Measurements from ENCODE around the gene MAP4K3.

- TF ChIP-seq POLR2AphosphoS5 (IDR thresholded peaks at IDR 0.05; ENCODE audit: low read depth, low read length) = no peak
- no peak for TF ChIP-seq CTCF (IDR thresholded peaks at IDR 0.05)
- TF ChIP-seq REST (IDR thresholded peaks at IDR 0.05; ENCODE audit: insufficient read depth in 1 of 2, low read depth in 2 of 2, low read length in 1 of 2) = no peak
These were observed 44.5 kb upstream of the MAP4K3 start for GRCh38 chr2:39481611-39482010.

Data from Panc1 (cell line).